Measurements from ENCODE around the gene PTPRD.

DNA sequence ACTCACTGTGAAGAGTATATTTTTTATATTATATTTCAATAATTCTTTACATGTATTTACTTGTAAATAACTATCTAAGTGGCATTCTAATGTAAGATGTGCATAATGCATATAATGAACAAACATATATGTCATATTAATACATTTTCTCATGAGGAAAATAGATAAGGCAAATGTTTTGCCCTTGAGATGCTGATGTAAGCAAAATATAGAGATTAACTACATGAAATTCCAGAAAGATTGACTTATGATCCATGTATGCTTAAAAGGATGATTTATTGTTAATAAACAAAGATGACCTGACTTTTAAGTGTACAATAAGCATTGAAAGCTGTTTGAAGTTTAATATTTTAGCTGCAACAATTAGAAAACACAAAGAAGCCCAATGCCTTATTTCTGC, 559.9 kb downstream of the PTPRD start:
- TF ChIP-seq, protein P1, sequence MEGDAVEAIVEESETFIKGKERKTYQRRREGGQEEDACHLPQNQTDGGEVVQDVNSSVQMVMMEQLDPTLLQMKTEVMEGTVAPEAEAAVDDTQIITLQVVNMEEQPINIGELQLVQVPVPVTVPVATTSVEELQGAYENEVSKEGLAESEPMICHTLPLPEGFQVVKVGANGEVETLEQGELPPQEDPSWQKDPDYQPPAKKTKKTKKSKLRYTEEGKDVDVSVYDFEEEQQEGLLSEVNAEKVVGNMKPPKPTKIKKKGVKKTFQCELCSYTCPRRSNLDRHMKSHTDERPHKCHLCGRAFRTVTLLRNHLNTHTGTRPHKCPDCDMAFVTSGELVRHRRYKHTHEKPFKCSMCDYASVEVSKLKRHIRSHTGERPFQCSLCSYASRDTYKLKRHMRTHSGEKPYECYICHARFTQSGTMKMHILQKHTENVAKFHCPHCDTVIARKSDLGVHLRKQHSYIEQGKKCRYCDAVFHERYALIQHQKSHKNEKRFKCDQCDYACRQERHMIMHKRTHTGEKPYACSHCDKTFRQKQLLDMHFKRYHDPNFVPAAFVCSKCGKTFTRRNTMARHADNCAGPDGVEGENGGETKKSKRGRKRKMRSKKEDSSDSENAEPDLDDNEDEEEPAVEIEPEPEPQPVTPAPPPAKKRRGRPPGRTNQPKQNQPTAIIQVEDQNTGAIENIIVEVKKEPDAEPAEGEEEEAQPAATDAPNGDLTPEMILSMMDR (IDR thresholded peaks at IDR 0.05 in 4 of 5, conservative IDR thresholded peaks at IDR 0.05 in 1 of 5): no peak
- no peak for TF ChIP-seq POLR2A (IDR thresholded peaks at IDR 0.05)
